ENCODE data around the gene CDK17.

CDK17 gene

DNA sequence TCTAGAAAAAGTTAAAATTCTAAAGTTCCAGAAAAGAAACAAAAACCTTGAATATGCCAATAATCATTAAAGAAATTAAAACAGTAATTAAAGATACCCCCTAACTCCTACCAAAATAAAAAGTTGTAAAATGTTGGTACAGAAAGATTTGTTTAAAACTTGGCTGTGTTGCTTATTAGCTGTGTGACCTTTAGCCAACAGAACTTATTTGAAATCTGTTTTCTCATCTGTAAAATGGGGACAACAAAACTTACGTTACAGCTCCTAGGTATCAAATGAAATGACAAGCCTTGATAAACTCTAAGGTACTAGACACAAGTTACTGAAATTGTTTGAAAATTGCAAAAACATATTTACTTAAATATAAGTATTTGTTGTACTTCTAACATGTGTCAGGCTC is 134.4 kb downstream of the CDK17 start:
- H3K4me3 ChIP-seq = no peak overlapping the region
- TF ChIP-seq, protein P1, sequence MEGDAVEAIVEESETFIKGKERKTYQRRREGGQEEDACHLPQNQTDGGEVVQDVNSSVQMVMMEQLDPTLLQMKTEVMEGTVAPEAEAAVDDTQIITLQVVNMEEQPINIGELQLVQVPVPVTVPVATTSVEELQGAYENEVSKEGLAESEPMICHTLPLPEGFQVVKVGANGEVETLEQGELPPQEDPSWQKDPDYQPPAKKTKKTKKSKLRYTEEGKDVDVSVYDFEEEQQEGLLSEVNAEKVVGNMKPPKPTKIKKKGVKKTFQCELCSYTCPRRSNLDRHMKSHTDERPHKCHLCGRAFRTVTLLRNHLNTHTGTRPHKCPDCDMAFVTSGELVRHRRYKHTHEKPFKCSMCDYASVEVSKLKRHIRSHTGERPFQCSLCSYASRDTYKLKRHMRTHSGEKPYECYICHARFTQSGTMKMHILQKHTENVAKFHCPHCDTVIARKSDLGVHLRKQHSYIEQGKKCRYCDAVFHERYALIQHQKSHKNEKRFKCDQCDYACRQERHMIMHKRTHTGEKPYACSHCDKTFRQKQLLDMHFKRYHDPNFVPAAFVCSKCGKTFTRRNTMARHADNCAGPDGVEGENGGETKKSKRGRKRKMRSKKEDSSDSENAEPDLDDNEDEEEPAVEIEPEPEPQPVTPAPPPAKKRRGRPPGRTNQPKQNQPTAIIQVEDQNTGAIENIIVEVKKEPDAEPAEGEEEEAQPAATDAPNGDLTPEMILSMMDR (IDR thresholded peaks at IDR 0.05) = no peak
- DNase-seq (ENCODE audit: low spot score) = no peak

GRCh38 chr12:96265400-96265799 is 134.8 kb downstream of the CDK17 start:
- DNase-seq (ENCODE audit: low spot score) = no peak
- TF ChIP-seq, protein P1 (IDR thresholded peaks at IDR 0.05) = no peak
- H3K27ac ChIP-seq = no peak overlapping the region
- no peak overlapping the region for H3K4me3 ChIP-seq

More for the DNA sequence above, 134.4 kb downstream of the CDK17 start:
- H3K27ac ChIP-seq = no peak overlapping the region

- TF ChIP-seq, protein P1 (IDR thresholded peaks at IDR 0.05) = no peak
- H3K4me3 ChIP-seq = no peak overlapping the region
- no peak overlapping the region for H3K27ac ChIP-seq
- DNase-seq (ENCODE audit: low spot score) = no peak
Measured at GRCh38 chr12:96263449-96263902, 136.8 kb downstream of the CDK17 start.

- H3K27ac ChIP-seq = no peak overlapping the region
- H3K4me3 ChIP-seq = no peak overlapping the region
- DNase-seq (ENCODE audit: low spot score) = no peak
Measured at GRCh38 chr12:96261557-96261956, 138.7 kb downstream of the CDK17 start.

GRCh38 chr12:96260644-96261043 is 139.6 kb downstream of the CDK17 start:
- no peak overlapping the region for H3K4me3 ChIP-seq
- no peak for DNase-seq (ENCODE audit: low spot score)
- H3K27ac ChIP-seq = no peak overlapping the region
- TF ChIP-seq, protein P1 (IDR thresholded peaks at IDR 0.05) = no peak

More at GRCh38 chr12:96261557-96261956, 138.7 kb downstream of the CDK17 start:
- TF ChIP-seq, protein P1 (IDR thresholded peaks at IDR 0.05) = no peak

DNA sequence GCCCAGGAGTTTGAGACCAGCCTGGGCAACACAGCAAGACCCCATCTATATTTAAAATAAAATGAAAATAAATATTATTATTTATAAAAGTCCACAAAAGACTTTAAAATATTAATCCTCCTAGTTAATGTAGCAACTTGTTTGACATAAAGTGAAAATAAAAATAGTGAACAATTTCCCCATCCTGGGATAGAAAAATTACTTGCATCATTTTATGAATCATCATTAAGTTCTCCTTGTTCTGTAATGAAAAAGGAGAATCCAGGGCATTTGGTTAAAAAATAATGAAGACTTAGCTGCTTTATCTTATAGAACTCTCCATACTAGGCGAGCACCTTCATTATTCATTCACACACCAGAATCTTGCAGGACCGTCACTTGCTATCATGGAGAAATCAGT is 140.0 kb downstream of the CDK17 start:
- TF ChIP-seq, protein P1 (IDR thresholded peaks at IDR 0.05) = no peak
- H3K27ac ChIP-seq = no peak overlapping the region
- DNase-seq (ENCODE audit: low spot score) = no peak
- H3K4me3 ChIP-seq = no peak overlapping the region

GRCh38 chr12:96258104-96258961 is 141.9 kb downstream of the CDK17 start:
- DNase-seq (ENCODE audit: low spot score) = no peak
- TF ChIP-seq, protein P1 (IDR thresholded peaks at IDR 0.05) = no peak
- H3K27ac ChIP-seq = peak overlapping the region; percentile 27 to 41
- no peak overlapping the region for H3K4me3 ChIP-seq

Measured in coronary artery (tissue), 2 donors.